SJSA1 (cell line): ENCODE measurements around the gene CDK14. TPM values are rescaled to one million over a fixed set of nuclear protein-coding genes. Genes with fewer than 3 reads are reported as not detected.

ENCODE experiments used
- DNase-seq, 2 experiments: peaks; one replicate each; pipeline ENCODE4 v3.0.0-alpha.2; 2015 to 2020; ENCODE audit warnings: low spot score in 2 of 2, low read depth in 1 of 2
- H3K27ac ChIP-seq: fragments of 250-450 bp; sonication (Bioruptor Pico); 2 replicates; pipeline ENCODE4 v1.5.1; 2020; ENCODE audit warnings: mild to moderate bottlenecking, moderate library complexity
- H3K27me3 ChIP-seq: fragments of 250-450 bp; sonication (Bioruptor Pico); replicated peaks from 2 replicates; pipeline ENCODE4 v1.5.1; 2020; ENCODE audit warnings: mild to moderate bottlenecking, moderate library complexity
- H3K36me3 ChIP-seq: fragments of 250-450 bp; sonication (Bioruptor Pico); 2 replicates; pipeline ENCODE4 v1.5.1; 2020; ENCODE audit warnings: mild to moderate bottlenecking
- H3K4me1 ChIP-seq: fragments of 250-450 bp; sonication (Bioruptor Pico); replicated peaks from 2 replicates; pipeline ENCODE4 v1.6.1; 2021; ENCODE audit warnings: mild to moderate bottlenecking
- H3K4me3 ChIP-seq: fragments of 250-450 bp; sonication (Bioruptor Pico); 2 replicates; pipeline ENCODE4 v1.5.1; 2020; ENCODE audit warnings: mild to moderate bottlenecking
- H3K9me3 ChIP-seq: fragments of 250-450 bp; sonication (Bioruptor Pico); replicated peaks from 2 replicates; pipeline ENCODE4 v1.5.1; 2020; ENCODE audit warnings: mild to moderate bottlenecking
- total RNA-seq: library from RNA; depleted of rRNA; stranded (reverse); fragments of >200 nt; shearing (Covaris generic); gene quantifications from 2 replicates; pipeline ENCODE4 v1.2.3, GENCODE V29; 2014

Gene CDK14
- total RNA-seq, 1 experiment from 2014 or later: 20.8 TPM

GRCh38 chr7:90836937-90837336, 240.8 kb downstream of the CDK14 start:
- Histone ChIP-seq H3K27me3 (no peaks in the 10 kb centered on the region), H3K9me3 (peaks cover 4% of the 10 kb centered on the region; the same call in 1 of the 2 replicates), H3K4me1 (no peaks in the 10 kb centered on the region), H3K36me3 (peaks cover 7% of the 10 kb centered on the region; the same call in 1 of the 2 replicates), H3K27ac (no peak overlapping the region), H3K4me3 (no peak overlapping the region)
- DNase-seq: no peak

GRCh38 chr7:90838799-90839198, 242.7 kb downstream of the CDK14 start:
- Histone ChIP-seq H3K4me1 (no peaks in the 10 kb centered on the region), H3K9me3 (peaks cover 4% of the 10 kb centered on the region; the same call in 1 of the 2 replicates), H3K27ac (no peak overlapping the region), H3K4me3 (no peak overlapping the region), H3K36me3 (peaks cover 7% of the 10 kb centered on the region; the same call in 1 of the 2 replicates), H3K27me3 (no peaks in the 10 kb centered on the region)
- no peak for DNase-seq

- H3K9me3 ChIP-seq: peaks cover 4% of the 10 kb centered on the region; the same call in 1 of the 2 replicates
- H3K27me3 ChIP-seq: no peaks in the 10 kb centered on the region
Observed at GRCh38 chr7:90839316-90839715, 243.2 kb downstream of the CDK14 start.

GRCh38 chr7:90839727-90840291, 243.7 kb downstream of the CDK14 start:
- H3K4me3 ChIP-seq: no peak overlapping the region
- H3K36me3 ChIP-seq: peaks cover 7% of the 10 kb centered on the region; the same call in 1 of the 2 replicates
- DNase-seq: no peak
- H3K27me3 ChIP-seq: no peaks in the 10 kb centered on the region
- no peaks in the 10 kb centered on the region for H3K4me1 ChIP-seq
- no peak overlapping the region for H3K27ac ChIP-seq
- peaks cover 4% of the 10 kb centered on the region; the same call in 1 of the 2 replicates for H3K9me3 ChIP-seq

More at GRCh38 chr7:90839316-90839715, 243.2 kb downstream of the CDK14 start:
- Histone ChIP-seq H3K4me3 (no peak overlapping the region), H3K4me1 (no peaks in the 10 kb centered on the region), H3K36me3 (peaks cover 7% of the 10 kb centered on the region; the same call in 1 of the 2 replicates), H3K27ac (no peak overlapping the region)
- no peak for DNase-seq

GRCh38 chr7:90841759-90842429, 245.8 kb downstream of the CDK14 start:
- peaks cover 4% of the 10 kb centered on the region; the same call in 1 of the 2 replicates for H3K36me3 ChIP-seq
- no peak overlapping the region for H3K4me3 ChIP-seq
- DNase-seq: no peak
- peaks cover 4% of the 10 kb centered on the region; the same call in 1 of the 2 replicates for H3K9me3 ChIP-seq
- H3K4me1 ChIP-seq: no peaks in the 10 kb centered on the region
- H3K27me3 ChIP-seq: no peaks in the 10 kb centered on the region
- H3K27ac ChIP-seq: no peak overlapping the region

GRCh38 chr7:90842430-90842788, 246.3 kb downstream of the CDK14 start:
- H3K27me3 ChIP-seq: no peaks in the 10 kb centered on the region
- H3K27ac ChIP-seq: no peak overlapping the region
- H3K4me3 ChIP-seq: no peak overlapping the region
- H3K36me3 ChIP-seq: peaks cover 4% of the 10 kb centered on the region; the same call in 1 of the 2 replicates
- no peak for DNase-seq
- peaks cover 4% of the 10 kb centered on the region; the same call in 1 of the 2 replicates for H3K9me3 ChIP-seq
- no peaks in the 10 kb centered on the region for H3K4me1 ChIP-seq

GRCh38 chr7:90843472-90843871, 247.4 kb downstream of the CDK14 start:
- Histone ChIP-seq H3K4me3 (no peak overlapping the region), H3K9me3 (peaks cover 4% of the 10 kb centered on the region; the same call in 1 of the 2 replicates), H3K36me3 (peaks cover 4% of the 10 kb centered on the region; the same call in 1 of the 2 replicates), H3K27me3 (no peaks in the 10 kb centered on the region), H3K4me1 (no peaks in the 10 kb centered on the region), H3K27ac (no peak overlapping the region)
- DNase-seq: no peak

- no peak overlapping the region for H3K4me3 ChIP-seq
- no peaks in the 10 kb centered on the region for H3K9me3 ChIP-seq
- no peak for DNase-seq
- no peaks in the 10 kb centered on the region for H3K36me3 ChIP-seq
- no peaks in the 10 kb centered on the region for H3K4me1 ChIP-seq
- no peak overlapping the region for H3K27ac ChIP-seq
- no peaks in the 10 kb centered on the region for H3K27me3 ChIP-seq
Observed at GRCh38 chr7:90844421-90844820, 248.3 kb downstream of the CDK14 start.

- H3K27me3 ChIP-seq: no peaks in the 10 kb centered on the region
- no peak overlapping the region for H3K4me3 ChIP-seq
- H3K9me3 ChIP-seq: no peaks in the 10 kb centered on the region
- DNase-seq: no peak
- H3K27ac ChIP-seq: no peak overlapping the region
- H3K4me1 ChIP-seq: no peaks in the 10 kb centered on the region
- H3K36me3 ChIP-seq: no peaks in the 10 kb centered on the region
Observed at GRCh38 chr7:90846192-90846591, 250.1 kb downstream of the CDK14 start.

- Histone ChIP-seq H3K4me3 (no peak overlapping the region), H3K9me3 (no peaks in the 10 kb centered on the region), H3K27ac (no peak overlapping the region), H3K4me1 (no peaks in the 10 kb centered on the region), H3K27me3 (no peaks in the 10 kb centered on the region), H3K36me3 (no peaks in the 10 kb centered on the region)
- no peak for DNase-seq
Observed at GRCh38 chr7:90850066-90850465, 253.9 kb downstream of the CDK14 start.

GRCh38 chr7:90850471-90850870, 254.3 kb downstream of the CDK14 start:
- no peaks in the 10 kb centered on the region for H3K27me3 ChIP-seq
- H3K4me1 ChIP-seq: no peaks in the 10 kb centered on the region
- no peak for DNase-seq
- H3K27ac ChIP-seq: no peak overlapping the region
- no peaks in the 10 kb centered on the region for H3K9me3 ChIP-seq
- no peak overlapping the region for H3K4me3 ChIP-seq
- H3K36me3 ChIP-seq: no peaks in the 10 kb centered on the region

GRCh38 chr7:90853205-90853604, 257.1 kb downstream of the CDK14 start:
- H3K27me3 ChIP-seq: no peaks in the 10 kb centered on the region
- H3K9me3 ChIP-seq: no peaks in the 10 kb centered on the region
- H3K4me1 ChIP-seq: no peaks in the 10 kb centered on the region

GRCh38 chr7:90856351-90857070, 260.4 kb downstream of the CDK14 start:
- H3K4me1 ChIP-seq: no peaks in the 10 kb centered on the region
- no peaks in the 10 kb centered on the region for H3K27me3 ChIP-seq
- no peak overlapping the region for H3K4me3 ChIP-seq
- H3K9me3 ChIP-seq: no peaks in the 10 kb centered on the region
- H3K27ac ChIP-seq: no peak overlapping the region
- DNase-seq: no peak
- H3K36me3 ChIP-seq: no peaks in the 10 kb centered on the region

More at GRCh38 chr7:90853205-90853604, 257.1 kb downstream of the CDK14 start:
- DNase-seq: no peak
- H3K27ac ChIP-seq: no peak overlapping the region
- no peaks in the 10 kb centered on the region for H3K36me3 ChIP-seq
- H3K4me3 ChIP-seq: no peak overlapping the region

GRCh38 chr7:90857603-90858002, 261.5 kb downstream of the CDK14 start:
- Histone ChIP-seq H3K4me1 (no peaks in the 10 kb centered on the region), H3K36me3 (no peaks in the 10 kb centered on the region), H3K4me3 (no peak overlapping the region), H3K27ac (no peak overlapping the region), H3K9me3 (no peaks in the 10 kb centered on the region), H3K27me3 (no peaks in the 10 kb centered on the region)
- DNase-seq: no peak
